ENCODE results near the gene UGT1A3. TPM values are rescaled to one million over a fixed set of nuclear protein-coding genes. Genes with fewer than 3 reads are reported as not detected.

UGT1A3 gene
- not detected for total RNA-seq (2021; fragmentation: NEBNext Ultra II Directional; extraction: Animal tissue kit (Norgen Biotek cat#: 25700))
- long read RNA-seq = 0 reads

DNA sequence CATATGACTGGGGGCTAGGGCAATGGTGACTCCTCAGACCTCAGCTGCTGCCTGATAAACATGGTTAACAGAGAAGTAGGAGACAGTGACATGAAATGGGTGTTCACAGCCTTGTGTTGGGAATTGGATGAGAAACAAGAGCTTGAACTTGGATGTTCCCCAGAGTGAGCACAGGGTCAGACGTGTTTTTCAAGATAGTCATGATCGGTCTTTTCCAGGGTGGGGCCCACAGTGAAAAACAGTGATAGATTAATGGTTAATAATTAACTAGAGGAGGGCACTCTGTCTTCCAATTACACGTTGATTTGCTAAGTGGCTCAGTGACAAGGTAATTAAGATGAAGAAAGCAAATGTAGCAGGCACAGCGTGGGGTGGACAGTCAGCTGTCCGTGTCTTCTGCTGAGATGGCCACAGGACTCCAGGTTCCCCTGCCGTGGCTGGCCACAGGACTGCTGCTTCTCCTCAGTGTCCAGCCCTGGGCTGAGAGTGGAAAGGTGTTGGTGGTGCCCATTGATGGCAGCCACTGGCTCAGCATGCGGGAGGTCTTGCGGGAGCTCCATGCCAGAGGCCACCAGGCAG, at the start of gene UGT1A3:
Gene UGT1A3 (plus strand): TSS at position 320 of the 579 bp plus-strand sequence. CDS start 85 bp downstream, at position 405.
- no peak for DNase-seq
- H3K4me3 Mint-ChIP-seq = no peak within 1 kb of the TSS
- H3K9me3 Mint-ChIP-seq = peaks cover 4% of the 10 kb centered on the region
- no peaks in the 10 kb centered on the region; the same call in 1 of the 2 replicates for H3K27me3 Mint-ChIP-seq (ENCODE audit: insufficient read depth)
- no peaks in the 10 kb centered on the region for H3K4me1 Mint-ChIP-seq (ENCODE audit: low read depth)
- TF ChIP-seq, protein P1, sequence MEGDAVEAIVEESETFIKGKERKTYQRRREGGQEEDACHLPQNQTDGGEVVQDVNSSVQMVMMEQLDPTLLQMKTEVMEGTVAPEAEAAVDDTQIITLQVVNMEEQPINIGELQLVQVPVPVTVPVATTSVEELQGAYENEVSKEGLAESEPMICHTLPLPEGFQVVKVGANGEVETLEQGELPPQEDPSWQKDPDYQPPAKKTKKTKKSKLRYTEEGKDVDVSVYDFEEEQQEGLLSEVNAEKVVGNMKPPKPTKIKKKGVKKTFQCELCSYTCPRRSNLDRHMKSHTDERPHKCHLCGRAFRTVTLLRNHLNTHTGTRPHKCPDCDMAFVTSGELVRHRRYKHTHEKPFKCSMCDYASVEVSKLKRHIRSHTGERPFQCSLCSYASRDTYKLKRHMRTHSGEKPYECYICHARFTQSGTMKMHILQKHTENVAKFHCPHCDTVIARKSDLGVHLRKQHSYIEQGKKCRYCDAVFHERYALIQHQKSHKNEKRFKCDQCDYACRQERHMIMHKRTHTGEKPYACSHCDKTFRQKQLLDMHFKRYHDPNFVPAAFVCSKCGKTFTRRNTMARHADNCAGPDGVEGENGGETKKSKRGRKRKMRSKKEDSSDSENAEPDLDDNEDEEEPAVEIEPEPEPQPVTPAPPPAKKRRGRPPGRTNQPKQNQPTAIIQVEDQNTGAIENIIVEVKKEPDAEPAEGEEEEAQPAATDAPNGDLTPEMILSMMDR (IDR thresholded peaks at IDR 0.05) = no peak
- H3K36me3 Mint-ChIP-seq (ENCODE audit: low read depth) = no peaks in the 10 kb centered on the region
- H3K27ac Mint-ChIP-seq = no peak within 1 kb of the TSS

DNA sequence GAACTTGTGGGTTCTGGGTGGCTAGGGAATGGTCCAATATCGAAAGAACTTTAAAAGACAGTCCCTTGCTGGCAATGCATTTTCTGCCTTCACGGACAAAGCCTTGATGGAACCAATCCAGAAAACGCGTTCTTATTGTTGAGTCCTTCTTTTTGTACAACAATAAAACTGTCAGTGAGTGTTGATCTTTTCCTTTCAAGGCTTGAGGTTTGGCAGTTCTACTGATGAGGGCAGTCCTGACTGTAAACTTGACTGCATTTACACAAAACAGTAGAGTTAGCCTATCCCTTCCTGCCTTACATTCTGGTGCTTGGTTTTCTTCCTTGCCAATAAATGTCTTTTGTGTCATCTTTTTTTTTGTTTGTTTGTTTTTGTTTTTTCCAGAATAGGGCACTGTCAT, 49.6 kb upstream of the UGT1A3 start:
- Mint-ChIP-seq H3K27me3 (ENCODE audit: insufficient read depth) (peaks cover 2% of the 10 kb centered on the region; the same call in 1 of the 2 replicates), H3K36me3 (ENCODE audit: low read depth) (no peaks in the 10 kb centered on the region), H3K4me1 (ENCODE audit: low read depth) (no peaks in the 10 kb centered on the region), H3K27ac (no peak overlapping the region), H3K4me3 (no peak overlapping the region), H3K9me3 (peaks cover 10% of the 10 kb centered on the region; the same call in 1 of the 2 replicates)
- no peak for DNase-seq
- TF ChIP-seq, protein P1 (IDR thresholded peaks at IDR 0.05) = no peak

DNA sequence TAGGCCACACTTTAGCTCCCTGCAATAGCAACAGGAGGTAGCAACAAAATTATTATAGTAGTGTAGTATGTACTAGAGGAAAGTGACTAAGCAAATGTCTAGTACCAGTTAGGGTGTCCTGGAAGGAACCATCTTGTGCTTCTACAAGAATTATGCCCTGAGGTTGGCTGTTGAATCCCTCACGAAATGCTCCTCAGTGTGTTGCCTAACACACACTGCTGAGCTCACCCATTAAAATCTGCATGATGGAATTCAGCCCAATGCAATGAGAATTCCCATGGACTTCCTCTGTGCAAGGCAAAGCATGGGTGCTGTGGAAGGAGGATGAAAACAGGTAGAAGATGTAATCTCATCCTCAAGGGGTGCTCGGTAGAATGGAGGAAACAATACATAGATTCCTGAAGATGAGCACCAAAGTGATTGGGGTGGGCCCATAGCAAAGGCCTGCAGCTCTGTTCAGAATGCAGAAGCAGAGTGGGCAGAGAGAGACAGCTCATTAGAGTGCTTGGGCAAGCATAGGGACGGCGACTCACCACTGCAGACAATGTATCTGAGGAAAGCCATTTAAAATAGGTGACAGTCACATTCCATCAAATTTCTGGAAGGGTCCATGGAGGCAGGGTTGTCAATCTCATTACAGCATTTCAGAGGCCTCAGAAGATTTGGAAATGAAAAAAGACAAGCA, 48.3 kb upstream of the UGT1A3 start:
- DNase-seq = no peak
- no peak overlapping the region for H3K4me3 Mint-ChIP-seq
- H3K9me3 Mint-ChIP-seq = peaks cover 10% of the 10 kb centered on the region; the same call in 1 of the 2 replicates
- TF ChIP-seq, protein P1 (IDR thresholded peaks at IDR 0.05) = no peak
- no peaks in the 10 kb centered on the region for H3K4me1 Mint-ChIP-seq (ENCODE audit: low read depth)
- peaks cover 2% of the 10 kb centered on the region; the same call in 1 of the 2 replicates for H3K27me3 Mint-ChIP-seq (ENCODE audit: insufficient read depth)
- H3K36me3 Mint-ChIP-seq (ENCODE audit: low read depth) = no peaks in the 10 kb centered on the region
- no peak overlapping the region for H3K27ac Mint-ChIP-seq

DNA sequence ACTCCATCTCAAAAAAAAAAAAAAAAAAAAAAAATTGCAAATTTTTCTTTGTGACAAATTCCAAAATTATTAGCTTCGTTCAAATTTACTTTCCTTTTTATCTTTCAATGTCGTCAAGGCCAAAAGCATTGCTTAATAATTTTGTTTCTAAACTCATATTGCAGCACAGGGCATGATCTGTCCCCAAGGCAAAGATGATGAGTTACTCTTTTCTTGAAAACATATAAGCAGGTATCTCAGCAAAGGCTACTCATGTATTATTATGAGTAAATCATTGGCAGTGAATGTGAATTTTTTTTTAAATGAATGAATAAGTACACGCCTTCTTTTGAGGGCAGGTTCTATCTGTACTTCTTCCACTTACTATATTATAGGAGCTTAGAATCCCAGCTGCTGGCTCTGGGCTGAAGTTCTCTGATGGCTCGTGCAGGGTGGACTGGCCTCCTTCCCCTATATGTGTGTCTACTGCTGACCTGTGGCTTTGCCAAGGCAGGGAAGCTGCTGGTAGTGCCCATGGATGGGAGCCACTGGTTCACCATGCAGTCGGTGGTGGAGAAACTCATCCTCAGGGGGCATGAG, 47.2 kb upstream of the UGT1A3 start, which contains the start of gene UGT1A7:
Gene UGT1A7 (plus strand): TSS at position 381 of the 579 bp plus-strand sequence. CDS start 37 bp downstream, at position 418.
- H3K4me1 Mint-ChIP-seq (ENCODE audit: low read depth) = no peaks in the 10 kb centered on the region
- no peak for DNase-seq
- peaks cover 13% of the 10 kb centered on the region; the same call in 1 of the 2 replicates for H3K9me3 Mint-ChIP-seq
- no peaks in the 10 kb centered on the region for H3K36me3 Mint-ChIP-seq (ENCODE audit: low read depth)
- no peak within 1 kb of the TSS for H3K27ac Mint-ChIP-seq
- no peak within 1 kb of the TSS for H3K4me3 Mint-ChIP-seq
- TF ChIP-seq, protein P1 (IDR thresholded peaks at IDR 0.05) = no peak
- peaks cover 3% of the 10 kb centered on the region; the same call in 1 of the 2 replicates for H3K27me3 Mint-ChIP-seq (ENCODE audit: insufficient read depth)

DNA sequence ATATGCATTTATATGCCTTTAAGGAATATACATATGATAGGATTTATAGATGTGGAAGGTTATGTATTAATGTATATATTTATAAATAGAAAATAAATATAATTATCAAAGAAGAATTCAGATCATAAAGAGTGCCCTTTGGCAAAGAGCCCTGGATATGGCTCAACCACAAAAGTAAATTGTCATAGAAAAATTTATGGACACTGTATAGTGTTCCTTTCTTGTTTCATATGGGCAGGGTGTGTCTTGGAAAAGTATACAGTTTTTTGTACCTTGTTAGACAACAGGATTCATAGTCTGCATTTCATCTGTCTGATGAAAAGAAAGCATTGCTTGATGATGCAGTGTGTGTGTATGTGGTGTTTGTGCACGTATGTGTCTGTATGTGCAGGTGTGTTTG, 44.2 kb upstream of the UGT1A3 start:
- TF ChIP-seq, protein P1 (IDR thresholded peaks at IDR 0.05) = no peak
- no peaks in the 10 kb centered on the region for H3K36me3 Mint-ChIP-seq (ENCODE audit: low read depth)
- H3K27me3 Mint-ChIP-seq (ENCODE audit: insufficient read depth) = peaks cover 5% of the 10 kb centered on the region; the same call in 1 of the 2 replicates
- DNase-seq = no peak
- H3K9me3 Mint-ChIP-seq = peaks cover 18% of the 10 kb centered on the region
- H3K4me1 Mint-ChIP-seq (ENCODE audit: low read depth) = no peaks in the 10 kb centered on the region
- H3K4me3 Mint-ChIP-seq = no peak overlapping the region
- no peak overlapping the region for H3K27ac Mint-ChIP-seq

All from HFFc6 (cell line).